ENCODE measurements around the gene ACTR6. TPM values are rescaled to one million over a fixed set of nuclear protein-coding genes. Genes with fewer than 3 reads are reported as not detected.
A peak's percentile ranks its signal among the peaks of the same experiment; 100 is the strongest.

The ACTR6 gene
- 5.6 and 16.4 TPM in 2 replicates for polyA plus RNA-seq (2011; rRNA removed)
- 2.7 and 3.9 TPM in 2 replicates for polyA minus RNA-seq (2011; rRNA and poly(A)+ RNA removed)

DNA sequence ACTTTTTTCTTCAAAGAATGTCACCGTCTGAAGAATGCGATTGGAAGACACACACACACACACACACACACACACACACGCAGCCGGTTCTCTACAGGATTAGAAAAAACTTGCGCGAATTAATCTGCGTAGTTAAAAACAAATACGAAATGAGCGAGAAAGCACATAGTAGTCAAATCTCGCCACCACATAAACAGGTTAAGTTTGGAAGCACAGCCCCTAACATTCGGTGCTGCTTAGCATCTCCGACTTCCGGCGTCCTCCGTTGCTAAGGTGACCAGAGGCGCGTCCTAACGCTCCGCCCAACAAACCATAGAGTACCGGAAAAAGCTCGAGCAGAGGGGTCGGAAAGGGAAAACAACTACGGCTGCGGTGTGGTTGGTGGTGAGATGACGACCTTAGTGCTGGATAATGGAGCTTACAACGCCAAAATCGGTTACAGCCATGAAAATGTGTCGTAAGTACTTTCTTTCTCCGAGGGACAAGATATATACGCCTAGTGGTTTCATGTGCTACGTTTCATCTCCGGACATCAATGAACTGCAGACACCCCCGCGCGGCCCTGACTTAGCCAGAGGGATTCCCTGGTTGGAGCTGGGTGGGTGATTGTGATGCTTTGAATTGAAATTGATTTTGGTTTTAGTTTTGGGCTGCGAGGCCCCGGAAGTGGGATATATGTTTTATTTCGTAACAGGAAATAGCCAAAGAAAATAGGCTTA is at the start of gene ACTR6:
Gene ACTR6, plus strand, starts transcription at position 353 of the 719 bp plus-strand sequence. Its CDS starts 37 bp downstream, at position 390.
- H3K36me3 ChIP-seq (ENCODE audit: control insufficient read depth, insufficient read depth, low read length) = no peaks in the 10 kb centered on the region
- peak; percentile 74 for DNase-seq (ENCODE audit: low read depth)
- H3K4me3 ChIP-seq (ENCODE audit: low read depth, low read length) = peak within 1 kb of the TSS; percentile 72
- TF ChIP-seq, protein P1, sequence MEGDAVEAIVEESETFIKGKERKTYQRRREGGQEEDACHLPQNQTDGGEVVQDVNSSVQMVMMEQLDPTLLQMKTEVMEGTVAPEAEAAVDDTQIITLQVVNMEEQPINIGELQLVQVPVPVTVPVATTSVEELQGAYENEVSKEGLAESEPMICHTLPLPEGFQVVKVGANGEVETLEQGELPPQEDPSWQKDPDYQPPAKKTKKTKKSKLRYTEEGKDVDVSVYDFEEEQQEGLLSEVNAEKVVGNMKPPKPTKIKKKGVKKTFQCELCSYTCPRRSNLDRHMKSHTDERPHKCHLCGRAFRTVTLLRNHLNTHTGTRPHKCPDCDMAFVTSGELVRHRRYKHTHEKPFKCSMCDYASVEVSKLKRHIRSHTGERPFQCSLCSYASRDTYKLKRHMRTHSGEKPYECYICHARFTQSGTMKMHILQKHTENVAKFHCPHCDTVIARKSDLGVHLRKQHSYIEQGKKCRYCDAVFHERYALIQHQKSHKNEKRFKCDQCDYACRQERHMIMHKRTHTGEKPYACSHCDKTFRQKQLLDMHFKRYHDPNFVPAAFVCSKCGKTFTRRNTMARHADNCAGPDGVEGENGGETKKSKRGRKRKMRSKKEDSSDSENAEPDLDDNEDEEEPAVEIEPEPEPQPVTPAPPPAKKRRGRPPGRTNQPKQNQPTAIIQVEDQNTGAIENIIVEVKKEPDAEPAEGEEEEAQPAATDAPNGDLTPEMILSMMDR (IDR thresholded peaks at IDR 0.05; ENCODE audit: insufficient read depth, low read depth, low read length) = no peak
- POLR2A ChIA-PET = interaction anchor here (0.5 kb wide), 1 partner anchor 1884 kb away, joined by 4 read pairs; no protein-coding TSS in a partner anchor
- CTCF ChIA-PET = interaction anchor here (0.5 to 2.0 kb wide), 4 partner anchors 14 to 313 kb away, joined by 3 to 9 read pairs (median 4); no protein-coding TSS in a partner anchor
- H3K27me3 ChIP-seq (ENCODE audit: control insufficient read depth, insufficient read depth, low read length) = no peaks in the 10 kb centered on the region

DNA sequence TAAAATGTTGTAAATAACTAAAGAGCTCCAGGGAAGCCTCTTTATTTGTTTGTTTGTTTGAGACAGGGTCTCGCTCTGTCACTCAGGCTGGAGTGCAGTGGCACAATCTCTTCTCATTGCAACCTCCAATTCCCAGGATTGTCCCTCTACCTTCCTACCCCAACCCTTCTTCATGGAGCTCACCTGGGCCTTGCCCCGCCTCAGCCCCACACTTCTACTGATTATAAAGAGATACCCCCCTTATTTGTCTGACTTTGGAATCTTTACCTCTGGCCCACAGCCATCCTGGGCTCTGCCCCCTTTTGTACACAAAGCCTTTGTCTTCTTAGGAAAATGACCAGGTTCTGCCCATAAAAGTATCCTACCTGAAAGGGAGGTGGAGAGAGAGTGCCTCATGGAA is 48.8 kb upstream of the ACTR6 start:
- CTCF ChIA-PET = interaction anchor here (1.1 kb wide), 1 partner anchor 176 kb away, joined by 6 read pairs; no protein-coding TSS in a partner anchor
- DNase-seq (ENCODE audit: low read depth) = no peak
- TF ChIP-seq, protein P1 (IDR thresholded peaks at IDR 0.05; ENCODE audit: insufficient read depth, low read depth, low read length) = no peak
- Histone ChIP-seq H3K36me3 (ENCODE audit: control insufficient read depth, insufficient read depth, low read length) (no peaks in the 10 kb centered on the region), H3K4me3 (ENCODE audit: low read depth, low read length) (no peak overlapping the region), H3K27me3 (ENCODE audit: control insufficient read depth, insufficient read depth, low read length) (no peaks in the 10 kb centered on the region)
- POLR2A ChIA-PET = no interaction called here

DNA sequence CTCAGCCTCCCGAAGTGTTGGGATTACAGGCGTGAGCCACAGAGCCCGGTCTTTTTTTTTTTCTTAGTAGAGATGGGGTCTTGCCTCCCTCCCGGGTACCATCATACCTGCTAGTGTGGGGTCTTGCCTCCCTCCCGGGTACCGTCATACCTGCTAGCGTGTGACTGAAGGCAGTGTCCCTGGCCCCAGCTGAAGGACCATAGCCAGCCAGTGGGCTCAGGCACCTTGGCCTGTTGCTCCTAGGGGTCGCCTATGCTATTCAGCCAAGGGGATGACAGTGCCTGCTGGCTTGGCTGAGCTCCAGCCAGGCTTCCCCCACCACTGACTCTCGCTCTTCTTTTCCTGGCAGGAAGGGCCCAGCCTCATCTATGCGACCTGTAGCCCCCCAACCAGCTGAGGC is 47.5 kb upstream of the ACTR6 start:
- H3K4me3 ChIP-seq (ENCODE audit: low read depth, low read length) = no peak overlapping the region
- TF ChIP-seq, protein P1 (IDR thresholded peaks at IDR 0.05; ENCODE audit: insufficient read depth, low read depth, low read length) = no peak
- DNase-seq (ENCODE audit: low read depth) = no peak
- H3K36me3 ChIP-seq (ENCODE audit: control insufficient read depth, insufficient read depth, low read length) = no peaks in the 10 kb centered on the region
- CTCF ChIA-PET = interaction anchor here (0.6 to 3.4 kb wide), 4 partner anchors 8 to 128 kb away, joined by 3 to 36 read pairs (median 7); partner anchors contain the start of gene BLTP3B
- no peaks in the 10 kb centered on the region for H3K27me3 ChIP-seq (ENCODE audit: control insufficient read depth, insufficient read depth, low read length)
- POLR2A ChIA-PET = no interaction called here

DNA sequence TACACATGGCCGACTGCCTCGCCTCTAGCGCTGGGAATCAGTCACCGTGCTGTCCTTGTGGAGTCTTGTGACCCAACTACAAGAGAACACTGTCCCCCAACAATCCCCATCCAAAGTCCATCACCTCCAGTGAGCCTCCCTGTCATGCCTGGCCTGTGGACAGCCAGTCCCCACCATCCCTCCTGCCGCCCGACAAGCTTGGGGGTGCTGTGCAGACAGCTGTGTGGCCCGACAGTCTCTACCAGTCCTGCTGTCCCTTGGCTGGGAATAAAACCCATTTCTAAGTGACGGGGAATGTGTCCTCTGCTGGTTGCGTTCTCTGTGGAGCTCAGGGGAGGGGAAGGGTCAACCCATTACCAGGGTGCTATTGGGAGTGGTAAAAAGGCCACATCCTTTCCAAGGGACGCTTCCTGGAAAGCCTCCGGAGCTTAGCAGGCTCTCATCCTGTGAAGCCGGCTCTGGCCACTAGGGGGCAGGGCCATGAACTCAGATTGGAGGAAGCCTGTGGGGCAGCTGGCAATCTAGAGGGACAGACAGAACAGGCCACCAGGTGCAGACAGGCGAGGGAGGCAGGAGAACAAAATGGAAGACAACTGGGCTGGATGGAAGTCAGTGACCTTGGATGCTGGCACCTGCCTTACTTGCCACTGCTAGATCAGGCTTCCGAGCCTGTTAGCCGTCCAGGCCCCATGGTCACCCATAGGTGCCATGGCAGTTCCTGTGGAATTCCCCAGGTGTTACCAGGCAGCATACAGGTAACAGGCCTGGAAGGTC is 46.0 kb upstream of the ACTR6 start:
- CTCF ChIA-PET = interaction anchor here (0.6 to 3.4 kb wide), 24 partner anchors 10 to 674 kb away, joined by 3 to 36 read pairs (median 4); partner anchors contain the start of gene BLTP3B
- Histone ChIP-seq H3K36me3 (ENCODE audit: control insufficient read depth, insufficient read depth, low read length) (no peaks in the 10 kb centered on the region), H3K27me3 (ENCODE audit: control insufficient read depth, insufficient read depth, low read length) (no peaks in the 10 kb centered on the region), H3K4me3 (ENCODE audit: low read depth, low read length) (no peak overlapping the region)
- TF ChIP-seq, protein P1 (IDR thresholded peaks at IDR 0.05; ENCODE audit: insufficient read depth, low read depth, low read length) = peak; percentile 94
- DNase-seq (ENCODE audit: low read depth) = no peak
- POLR2A ChIA-PET = no interaction called here

Measured in BJ (cell line).